ENCODE measurements around the gene HMG20A.

GRCh38 chr15:77384086-77384485 lies 36.6 kb upstream of the HMG20A start:
- TF ChIP-seq CTCF (IDR thresholded peaks at IDR 0.05) (no peak), POLR2A (IDR thresholded peaks at IDR 0.05) (no peak)

Measured in adrenal gland (tissue), 5 donors.